Germinal center (tissue), 1 donor: ENCODE measurements around the gene IFITM5.
A peak's percentile ranks its signal among the peaks of the same experiment; 100 is the strongest.
"Not testable (repeated sequence)": the region's sequence is repeated elsewhere in the genome, so short reads cannot be mapped to it uniquely, and the experiment has no call there.

Experiments used
- DNase-seq: peaks from one replicate; pipeline ENCODE4 v3.0.0; 2012; ENCODE audit warnings: mixed read lengths, low spot score

Gene IFITM5

DNA sequence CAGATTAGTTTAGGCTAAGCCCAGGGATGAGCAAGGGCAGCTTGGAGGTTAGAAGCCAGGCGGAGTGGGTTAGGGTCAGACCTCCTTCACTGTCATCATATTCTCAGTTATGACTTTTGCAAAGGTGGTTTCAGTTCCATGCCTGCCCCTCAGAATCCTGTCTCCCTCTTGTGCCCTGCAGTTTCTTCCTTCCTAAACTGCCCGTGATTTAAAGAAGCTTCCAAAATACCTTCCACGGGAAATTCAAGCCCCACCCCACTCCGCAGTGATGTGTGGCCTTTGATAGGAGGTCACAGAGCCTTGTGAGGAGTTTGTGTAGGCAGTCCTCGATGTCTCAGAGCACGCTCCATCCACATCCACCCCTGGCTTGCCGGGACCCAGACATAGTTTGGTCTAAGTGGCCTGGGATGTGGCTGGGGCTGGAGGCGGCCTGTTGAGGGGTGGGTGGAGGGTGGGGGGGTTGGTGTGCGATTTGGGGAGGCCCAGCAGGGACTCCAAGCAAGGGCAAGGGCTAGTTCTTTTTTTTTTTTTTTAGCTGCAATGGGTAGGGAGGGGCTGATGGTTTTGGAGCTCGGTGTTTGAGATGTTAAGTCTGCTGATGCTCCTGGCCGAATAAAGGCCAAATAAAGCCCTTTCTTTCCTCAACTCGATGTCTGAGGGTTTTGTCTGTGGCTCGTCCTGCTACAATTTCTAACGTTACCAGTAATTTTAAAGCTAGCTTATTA, 12.9 kb upstream of the IFITM5 start:
- no peak for DNase-seq

DNA sequence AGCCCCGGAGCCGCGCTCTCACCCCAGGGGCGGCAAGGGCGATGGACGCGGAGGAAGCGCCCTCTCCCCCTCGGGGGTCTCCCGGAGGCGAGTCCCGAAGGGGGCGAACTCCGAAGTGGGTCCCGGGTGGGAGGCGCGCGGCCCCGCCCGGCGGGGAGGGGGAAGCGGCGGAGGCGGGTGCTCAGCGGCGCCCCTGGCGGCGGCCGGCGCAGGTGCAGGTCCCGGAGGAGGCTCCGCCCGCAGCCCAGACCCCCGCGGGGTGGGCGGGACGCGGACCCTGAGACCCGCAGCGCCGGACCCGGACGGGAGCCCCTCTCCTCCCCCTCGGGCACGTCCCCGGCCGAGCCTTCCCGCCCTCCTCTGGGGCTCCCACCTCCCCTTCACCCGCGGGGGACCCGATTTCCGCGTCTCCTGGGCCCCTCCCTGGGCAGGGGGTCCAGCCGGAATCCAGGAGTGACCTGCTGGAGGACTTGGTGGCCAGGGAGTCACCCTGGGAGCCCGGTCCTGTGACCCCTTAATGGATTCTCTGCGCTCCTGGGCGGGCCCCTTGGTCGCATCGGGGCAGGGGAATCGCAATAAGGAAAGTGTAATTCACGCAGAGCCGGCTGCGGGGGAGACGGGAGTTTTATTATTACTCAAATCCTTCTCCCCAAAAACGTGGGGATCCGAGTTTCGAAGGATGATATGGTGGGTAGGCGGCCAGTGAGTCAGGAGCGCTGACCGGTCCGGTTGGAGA, 11.9 kb upstream of the IFITM5 start:
- DNase-seq, result not testable (repeated sequence)

DNA sequence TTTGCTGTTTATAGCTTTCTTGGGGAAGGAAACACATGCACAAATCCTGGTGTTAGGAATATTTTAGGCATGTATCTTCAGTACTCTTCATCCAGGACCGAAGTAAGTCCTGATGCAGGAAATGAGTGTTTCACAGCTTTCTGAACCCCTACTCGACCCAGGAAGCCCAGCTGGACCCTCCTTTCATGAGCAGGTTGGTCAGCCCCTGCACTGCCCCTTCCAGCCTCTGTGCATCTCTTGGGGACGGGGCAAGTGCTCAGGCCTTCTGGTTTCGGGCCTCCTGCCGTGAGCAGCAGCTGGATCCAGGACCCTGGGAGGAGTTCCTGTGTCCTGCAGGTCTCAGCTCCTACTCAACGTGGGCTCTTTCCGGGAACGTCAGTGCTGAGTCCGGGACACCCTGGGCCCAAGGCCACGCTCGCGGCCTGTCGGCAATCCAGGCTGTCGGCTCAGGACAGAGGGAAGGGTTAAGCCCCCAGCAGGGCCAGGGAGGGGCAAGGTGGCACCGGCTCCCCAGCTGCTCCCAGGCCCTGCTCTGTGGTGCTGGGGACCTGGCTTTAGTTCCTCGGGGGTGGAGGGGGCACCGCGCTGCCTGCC, 10.8 kb upstream of the IFITM5 start:
- DNase-seq, result not testable (repeated sequence)

DNA sequence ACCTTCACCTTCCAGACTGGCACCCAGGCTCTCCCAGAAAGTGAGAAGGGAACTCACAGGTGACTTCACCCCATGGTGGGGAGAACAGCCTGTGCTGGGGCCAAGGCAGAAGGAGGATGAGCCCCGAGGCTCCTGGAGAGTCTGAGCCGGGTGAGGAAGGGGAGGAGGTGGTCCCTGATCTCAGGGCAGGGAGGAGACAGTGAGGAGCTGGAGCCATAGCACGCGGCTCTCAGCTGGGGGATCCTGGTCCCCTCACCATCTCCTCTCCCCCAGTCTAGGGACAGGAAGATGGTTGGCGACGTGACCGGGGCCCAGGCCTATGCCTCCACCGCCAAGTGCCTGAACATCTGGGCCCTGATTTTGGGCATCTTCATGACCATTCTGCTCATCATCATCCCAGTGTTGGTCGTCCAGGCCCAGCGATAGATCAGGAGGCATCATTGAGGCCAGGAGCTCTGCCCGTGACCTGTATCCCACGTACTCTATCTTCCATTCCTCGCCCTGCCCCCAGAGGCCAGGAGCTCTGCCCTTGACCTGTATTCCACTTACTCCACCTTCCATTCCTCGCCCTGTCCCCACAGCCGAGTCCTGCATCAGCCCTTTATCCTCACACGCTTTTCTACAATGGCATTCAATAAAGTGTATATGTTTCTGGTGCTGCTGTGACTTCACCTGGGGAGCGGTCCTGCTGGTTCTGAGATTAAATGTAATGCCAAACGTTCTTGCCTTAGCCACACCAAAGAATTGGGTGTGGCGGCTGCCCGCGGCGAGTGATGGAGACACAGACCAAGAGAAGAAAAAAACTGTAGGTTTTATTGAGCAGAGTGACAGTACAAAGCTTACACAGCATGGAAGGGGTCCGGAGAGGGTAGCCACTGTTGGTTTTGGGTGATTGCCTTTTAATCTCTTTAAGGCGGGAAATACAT, 9.7 kb upstream of the IFITM5 start:
- DNase-seq, result not testable (repeated sequence)

DNA sequence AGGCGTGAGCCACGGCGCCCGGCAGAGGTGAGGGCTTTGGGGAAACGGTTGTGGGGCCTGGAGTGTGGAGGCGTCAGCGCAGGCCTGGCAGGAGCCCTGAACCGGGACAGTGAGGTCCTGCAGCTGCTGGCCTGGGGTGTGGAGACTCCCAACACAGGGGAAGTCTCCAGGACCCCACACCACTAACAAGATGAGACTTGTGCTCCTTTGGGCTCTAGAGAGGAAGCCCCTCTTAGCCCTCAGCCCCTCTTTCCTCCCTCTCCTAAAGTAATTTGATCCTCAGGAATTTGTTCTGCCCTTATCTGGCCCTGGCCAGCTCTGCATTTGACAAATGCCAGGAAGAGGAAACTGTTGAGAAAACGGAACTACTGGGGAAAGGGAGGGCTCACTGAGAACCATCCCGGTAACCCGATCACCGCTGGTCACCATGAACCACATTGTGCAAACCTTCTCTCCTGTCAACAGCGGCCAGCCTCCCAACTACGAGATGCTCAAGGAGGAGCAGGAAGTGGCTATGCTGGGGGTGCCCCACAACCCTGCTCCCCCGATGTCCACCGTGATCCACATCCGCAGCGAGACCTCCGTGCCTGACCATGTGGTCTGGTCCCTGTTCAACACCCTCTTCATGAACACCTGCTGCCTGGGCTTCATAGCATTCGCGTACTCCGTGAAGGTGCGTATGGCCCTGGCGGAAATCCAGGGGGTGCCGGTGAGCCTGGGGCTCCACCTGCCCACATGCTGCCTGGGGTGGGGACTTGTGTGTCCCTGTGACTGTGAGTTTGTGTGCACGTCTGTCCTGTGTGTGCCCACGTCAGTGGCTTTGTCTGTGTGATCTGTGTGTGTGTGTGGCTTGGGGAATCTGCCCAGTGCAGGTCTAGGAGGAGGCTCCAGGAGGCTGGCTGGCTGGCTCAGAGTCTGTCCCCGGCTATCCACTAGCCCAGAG, 8.7 kb upstream of the IFITM5 start, which contains the start of gene IFITM2:
IFITM2 (plus strand) TSS at position 51 of the 943 bp plus-strand sequence; CDS start at position 428, 377 bp downstream.
- not testable (repeated sequence) for DNase-seq

DNA sequence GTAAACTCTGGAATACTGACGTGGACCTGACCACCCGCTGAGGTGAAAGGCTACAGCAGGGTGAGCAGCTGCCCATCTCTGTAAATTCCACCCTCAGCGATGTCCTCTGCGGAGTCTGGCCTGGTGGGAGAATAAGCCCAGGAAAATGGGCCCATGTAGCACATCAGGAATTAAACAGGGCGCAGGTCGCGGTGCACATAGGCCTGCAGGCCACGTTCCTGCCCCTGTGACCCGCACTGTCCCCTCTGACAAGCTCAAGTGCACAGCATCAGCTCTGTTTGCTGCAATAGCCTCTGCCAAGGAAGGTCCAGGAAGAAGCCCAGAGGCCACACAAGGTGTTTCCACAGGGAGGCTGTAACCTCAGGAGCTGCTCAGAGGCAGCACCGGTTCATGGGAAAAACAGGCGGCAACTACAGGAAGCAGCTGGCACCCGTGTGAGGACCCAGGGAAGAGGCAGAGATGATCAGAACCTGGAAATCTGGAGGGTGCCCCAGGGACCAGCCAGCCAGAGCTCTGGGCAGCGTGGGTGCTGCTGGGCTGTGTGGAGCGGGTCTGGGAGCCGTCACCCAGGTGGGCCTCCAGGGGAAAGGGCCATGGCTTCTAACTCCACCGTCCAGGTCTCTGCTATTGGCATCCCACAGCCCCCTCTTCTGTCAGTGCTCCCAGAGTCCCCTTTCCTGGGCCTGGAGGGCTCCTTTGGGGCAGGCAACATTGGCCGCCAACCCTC, 7.5 kb upstream of the IFITM5 start:
- no peak for DNase-seq

DNA sequence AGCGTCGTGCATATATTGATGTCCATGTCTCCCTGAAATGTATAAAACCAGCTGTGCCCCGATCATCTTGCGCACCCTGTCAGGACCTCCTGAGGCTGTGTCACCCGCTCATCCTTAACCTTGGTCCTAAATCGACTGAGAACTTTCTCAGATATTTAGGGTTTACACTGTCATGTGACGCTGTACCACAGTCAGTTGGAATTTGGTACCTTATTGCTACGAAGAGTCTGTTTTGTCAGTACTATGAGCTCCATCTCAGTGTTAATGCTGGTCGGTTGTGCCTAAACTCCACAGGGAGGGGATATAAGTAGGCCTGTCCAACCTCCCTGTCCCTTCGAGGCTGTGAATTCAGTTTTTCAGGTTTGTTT, 6.5 kb upstream of the IFITM5 start:
- no peak for DNase-seq

DNA sequence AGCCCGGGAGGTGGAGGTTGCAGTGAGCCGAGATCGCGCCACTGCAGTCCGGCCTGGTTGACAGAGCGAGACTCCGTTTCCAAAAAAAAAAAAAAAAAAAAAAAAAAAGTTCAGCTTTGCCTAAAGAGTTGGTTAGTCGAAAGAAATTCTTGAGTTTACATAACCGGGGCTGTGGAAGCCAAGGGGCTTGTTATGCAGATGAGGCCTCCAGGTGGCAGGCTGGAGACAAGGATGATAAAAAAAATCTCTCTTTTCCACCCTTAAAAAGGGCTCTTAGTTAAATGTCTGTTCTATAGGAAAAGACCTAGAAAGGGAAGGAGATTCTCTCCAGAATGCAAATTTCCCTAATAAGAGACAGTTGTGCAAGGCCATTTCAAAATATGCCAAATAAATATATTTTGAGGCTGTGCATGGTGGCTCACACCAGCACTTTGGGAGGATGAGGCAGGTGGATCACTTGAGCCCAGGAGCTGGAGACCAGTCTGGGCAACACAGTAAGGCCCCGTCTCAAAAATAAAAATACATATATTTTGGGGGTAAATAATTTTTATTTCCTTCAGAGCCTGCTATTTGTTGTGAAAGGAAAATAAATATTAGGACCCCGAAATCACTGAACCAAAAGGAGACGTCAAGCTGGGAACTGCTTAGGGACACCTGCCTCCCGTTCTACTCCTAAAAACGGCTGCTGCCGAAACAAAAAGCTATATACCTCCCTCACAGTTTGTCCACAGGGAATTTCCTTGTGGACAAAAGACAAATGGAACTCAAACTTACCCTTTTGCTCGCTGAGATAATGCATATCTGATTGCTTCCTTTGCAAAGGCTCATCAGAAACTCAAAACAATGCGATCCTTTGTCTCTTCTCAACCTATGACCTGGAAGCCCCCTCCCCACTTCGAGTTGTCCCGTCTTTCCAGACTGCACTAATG, 5.9 kb upstream of the IFITM5 start:
- DNase-seq, result peak; percentile 70

DNA sequence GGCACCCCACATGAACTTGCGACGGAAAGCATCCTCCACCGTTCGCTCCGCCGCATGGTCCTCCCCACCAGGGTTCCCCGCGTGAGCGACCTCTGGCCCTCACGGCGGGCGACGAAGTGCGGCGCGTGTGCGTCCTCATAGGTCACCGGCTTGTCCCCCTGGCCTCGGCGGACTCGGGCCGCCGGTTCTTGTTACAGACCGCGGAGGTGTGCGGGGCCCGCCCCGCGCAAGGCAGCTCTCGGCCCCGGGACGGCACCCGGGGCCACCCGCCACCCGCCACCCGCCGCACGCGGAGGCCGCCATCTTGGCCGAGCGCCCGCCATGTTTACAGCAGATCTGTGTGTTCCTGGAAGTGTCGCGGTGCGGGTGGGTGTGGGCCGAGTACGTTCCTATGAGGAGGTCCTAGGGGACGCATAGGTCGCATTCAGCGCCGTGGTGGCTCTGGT, 4.8 kb upstream of the IFITM5 start:
- no peak for DNase-seq

DNA sequence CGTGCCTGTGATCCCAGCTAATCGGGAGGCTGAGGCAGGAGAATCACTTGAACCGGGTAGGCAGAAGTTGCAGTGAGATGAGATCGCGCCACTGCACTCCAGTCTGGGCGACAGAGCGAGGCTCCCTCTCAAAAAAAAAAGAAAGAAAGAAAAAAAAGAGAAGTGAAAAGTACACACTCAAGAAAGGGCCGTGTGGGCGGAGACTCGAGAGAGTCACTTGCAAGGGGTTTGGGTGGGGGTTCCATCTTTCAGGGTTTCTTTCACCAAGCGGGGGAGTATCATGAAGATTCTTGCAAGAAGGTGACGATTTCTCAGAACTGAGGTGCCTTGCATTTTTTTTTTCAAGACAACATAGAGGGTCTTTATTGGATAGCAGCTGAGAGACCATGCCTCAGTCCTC, 4.0 kb upstream of the IFITM5 start:
- DNase-seq, result no peak

DNA sequence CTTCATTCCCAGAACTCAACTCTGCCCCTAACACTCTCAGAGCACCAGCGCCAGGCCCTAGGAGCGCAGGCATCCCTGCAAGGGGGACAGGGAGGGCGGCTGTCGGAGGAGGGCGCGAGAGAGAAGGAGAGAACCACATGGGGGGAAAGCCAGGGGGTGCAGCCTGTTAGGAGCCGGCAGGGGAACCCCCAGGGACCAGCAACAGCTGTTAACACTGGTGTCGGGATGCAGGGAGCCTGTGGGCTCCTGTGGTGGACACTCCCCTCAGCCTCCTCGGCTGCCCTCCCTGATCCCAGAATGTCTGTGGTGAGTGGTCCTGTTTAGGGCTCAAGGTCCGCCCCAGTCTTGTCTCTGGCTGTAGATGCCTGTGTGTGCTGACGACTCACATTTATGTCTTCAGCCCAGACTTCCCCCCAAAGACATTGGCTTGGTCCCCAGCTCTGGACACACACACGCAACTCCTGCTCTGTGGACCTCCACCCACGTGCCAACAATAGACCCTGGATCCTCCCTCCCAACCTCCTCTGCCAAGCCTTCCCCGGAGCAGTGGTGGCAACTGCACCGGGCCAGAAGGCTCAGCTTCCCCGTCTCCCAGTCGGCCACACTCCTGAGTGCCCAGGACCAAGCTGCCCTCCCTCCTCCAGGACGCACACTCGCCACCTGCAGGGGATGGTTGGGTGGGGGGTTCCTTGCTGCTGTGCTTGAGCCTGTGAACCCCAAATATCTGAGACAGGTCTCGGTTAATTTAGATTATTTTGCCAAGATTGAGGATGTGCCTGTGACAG, 817 bp upstream of the IFITM5 start:
- DNase-seq, result no peak

DNA sequence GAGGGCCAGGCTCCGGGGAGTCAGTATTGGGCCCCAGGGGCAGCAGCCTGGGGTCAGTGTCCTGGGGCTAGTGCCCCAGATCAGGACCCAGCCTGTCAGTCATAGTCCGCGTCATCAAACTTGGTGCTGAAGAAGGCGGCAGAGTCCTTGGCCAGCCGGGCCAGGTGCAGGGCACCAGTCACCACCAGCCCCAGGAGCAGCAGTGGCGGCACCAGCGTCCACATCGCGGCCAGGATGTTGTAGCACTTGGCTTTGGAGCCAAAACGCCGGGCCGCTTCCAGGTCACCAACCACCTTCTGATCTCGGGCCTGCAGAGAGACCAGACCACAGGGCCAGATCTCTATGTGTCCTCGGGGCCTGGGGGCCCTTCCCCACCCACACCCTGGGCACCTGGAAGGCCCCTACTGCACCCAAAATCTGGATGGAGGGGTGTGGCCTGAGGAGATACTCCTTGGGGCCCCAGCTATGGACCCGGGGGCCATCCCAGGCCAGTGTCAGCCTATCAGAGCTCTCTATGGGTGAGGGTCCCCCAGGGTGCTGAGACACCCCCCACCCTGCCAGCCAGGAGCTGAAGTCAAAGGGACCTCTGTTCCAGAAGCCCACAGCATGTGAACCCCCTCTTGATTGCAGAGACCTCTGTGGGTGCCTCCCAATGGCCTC, 790 bp downstream of the IFITM5 start:
- DNase-seq, result no peak

DNA sequence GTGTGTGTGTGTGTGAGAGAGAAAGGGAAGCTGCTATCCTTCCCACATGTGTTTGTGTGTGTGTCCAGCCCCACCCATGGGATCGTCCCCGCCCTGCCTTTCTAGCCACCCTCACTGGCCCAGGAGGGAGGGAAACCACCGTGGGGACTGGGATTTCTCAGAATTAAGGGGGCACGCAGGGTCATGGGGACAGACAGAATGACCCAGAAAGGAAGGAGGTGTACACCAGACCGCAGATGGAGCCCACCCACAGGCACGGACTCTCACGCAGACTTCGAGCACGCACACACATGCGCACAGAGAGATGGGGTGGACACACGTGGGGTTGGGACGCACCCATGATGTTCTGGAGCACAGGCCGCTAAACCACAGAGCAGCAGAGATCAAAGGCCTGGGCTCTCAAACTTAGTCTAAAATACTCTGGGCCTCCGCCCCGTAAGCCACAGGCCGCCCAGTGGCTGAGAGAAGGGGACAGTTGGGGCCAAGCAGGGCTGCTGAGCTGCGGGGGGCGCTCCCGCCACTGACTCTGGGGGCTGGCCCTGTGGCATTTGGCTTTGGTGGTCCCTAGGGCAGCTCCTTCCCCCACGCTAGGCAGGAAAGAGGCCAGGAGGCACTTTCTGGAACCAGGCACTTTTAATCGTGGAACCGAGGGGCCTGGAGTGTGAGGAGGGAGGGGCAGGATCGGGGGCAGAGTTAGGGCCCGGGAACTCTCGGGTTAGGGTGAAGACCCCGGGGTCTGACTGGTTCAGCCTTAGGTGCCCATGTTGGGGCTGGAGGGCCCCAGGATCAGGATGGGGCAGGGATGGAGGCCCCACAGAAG, 1.5 kb downstream of the IFITM5 start:
- no peak for DNase-seq

DNA sequence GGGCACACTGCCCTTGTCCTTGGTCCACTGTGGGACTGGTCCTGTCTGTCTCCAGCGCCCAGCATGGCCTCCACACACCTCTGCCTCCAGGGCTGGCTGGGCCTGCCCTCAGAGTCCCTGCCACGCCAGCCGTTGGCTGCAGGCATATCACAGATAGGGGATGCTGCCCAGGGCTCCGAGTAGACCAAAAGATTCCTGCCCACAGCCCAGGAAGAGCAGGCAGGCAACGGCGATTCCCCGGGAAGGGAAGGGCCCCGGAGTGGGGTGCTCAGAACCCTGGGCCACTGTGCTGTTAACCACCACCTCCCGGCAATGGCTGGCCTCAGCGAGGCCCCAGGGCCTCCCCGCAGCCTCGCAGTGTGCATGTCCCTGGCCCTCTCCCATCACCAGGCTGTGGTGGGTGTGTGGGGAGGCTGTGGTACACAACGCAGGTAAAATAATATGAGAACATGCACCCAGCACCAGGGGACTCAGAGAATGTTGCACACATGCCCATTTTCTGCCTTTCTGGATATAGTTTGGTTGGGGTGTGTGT, 2.2 kb downstream of the IFITM5 start:
- DNase-seq, result no peak

DNA sequence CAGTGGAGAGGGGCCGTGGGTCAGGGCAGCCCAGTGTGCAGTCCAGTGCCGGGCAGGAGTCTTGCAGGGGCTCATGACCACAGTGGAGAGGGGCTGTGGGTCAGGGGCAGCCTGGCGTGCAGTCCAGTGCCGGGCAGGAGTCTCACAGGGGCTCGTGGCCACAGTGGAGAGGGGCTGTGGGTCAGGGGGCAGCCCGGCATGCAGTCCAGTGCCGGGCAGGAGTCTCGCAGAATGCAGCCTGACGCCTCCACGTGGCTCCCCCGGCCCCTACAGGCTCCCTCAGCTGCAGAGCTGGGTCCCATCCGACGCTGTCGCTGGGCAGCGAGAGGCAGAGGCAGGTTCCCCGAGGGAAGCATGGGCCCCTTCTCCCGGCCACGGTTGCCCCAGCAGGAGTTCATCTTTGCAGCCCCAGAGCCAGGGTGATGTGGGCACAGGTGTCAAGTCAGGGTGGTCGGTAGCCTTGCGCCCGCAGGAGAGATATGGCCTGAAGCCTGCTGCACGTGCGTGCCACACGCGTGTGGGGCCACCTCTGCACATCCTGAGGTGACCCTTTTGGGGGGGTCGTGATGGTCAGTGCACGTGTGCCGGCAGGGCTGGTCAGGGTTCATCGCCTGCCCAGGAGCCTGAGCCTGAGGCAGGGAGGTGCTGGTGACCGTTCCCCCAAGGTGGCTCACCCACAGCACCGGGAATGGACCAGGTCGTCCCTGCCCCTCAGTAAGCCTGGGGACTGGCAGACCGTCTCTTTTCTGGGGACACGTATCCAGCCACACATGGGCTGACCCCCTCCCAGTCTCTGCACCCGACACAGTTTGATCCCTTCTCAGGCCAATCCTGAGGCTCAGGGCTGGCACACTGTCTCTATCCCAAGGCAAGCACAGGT, 2.9 kb downstream of the IFITM5 start:
- DNase-seq, result no peak
